ENCODE data around the gene SOX12.

DNA sequence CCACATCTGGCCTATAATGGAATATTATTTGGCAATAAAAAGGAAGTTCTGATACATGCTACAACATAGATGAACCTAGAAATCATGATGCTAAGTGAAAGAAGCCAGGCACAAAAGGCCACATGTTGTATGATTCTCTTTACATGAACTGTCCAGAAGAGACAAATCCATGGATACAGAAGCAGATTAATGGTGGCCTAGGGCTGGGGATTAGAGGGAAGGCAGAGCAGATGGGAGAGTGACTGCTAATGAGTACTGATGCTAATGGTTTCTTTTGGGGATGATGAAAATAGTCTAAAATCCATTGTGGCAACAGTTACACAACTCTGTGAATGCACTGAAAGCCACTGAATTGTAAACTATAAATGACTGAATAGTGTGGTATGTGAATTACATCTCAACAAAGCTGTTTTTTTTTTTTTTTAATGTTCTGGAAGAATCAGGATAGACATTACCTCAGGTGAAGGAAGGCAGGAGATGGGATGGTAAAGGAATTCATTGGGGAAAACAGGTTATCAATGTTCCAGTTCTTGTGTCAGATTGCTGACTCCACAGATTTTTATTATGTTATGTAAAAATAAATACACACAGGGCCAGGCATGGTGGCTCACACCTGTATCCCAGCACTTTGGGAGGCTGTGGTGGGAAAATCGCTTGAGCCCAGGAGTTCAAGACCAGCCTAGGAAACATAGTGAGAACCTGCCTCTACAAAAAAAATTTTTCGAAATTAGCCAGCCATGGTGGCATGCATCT, 8.9 kb upstream of the SOX12 start:
- no peak for TF ChIP-seq CTCF (IDR thresholded peaks at IDR 0.05)
- no peak for TF ChIP-seq POLR2A (IDR thresholded peaks at IDR 0.05)

Data from heart left ventricle (tissue), 13 donors.